ENCODE measurements around the gene SCUBE3. TPM values are rescaled to one million over a fixed set of nuclear protein-coding genes. Genes with fewer than 3 reads are reported as not detected.
A peak's percentile ranks its signal among the peaks of the same experiment; 100 is the strongest.

The SCUBE3 gene
- total and polyA plus RNA-seq, 9 of the 15 experiments (the other 6 are each of a cell fraction or from before 2014, with no cell fraction given), result 0.01 to 0.11 TPM; not detected in 7

DNA sequence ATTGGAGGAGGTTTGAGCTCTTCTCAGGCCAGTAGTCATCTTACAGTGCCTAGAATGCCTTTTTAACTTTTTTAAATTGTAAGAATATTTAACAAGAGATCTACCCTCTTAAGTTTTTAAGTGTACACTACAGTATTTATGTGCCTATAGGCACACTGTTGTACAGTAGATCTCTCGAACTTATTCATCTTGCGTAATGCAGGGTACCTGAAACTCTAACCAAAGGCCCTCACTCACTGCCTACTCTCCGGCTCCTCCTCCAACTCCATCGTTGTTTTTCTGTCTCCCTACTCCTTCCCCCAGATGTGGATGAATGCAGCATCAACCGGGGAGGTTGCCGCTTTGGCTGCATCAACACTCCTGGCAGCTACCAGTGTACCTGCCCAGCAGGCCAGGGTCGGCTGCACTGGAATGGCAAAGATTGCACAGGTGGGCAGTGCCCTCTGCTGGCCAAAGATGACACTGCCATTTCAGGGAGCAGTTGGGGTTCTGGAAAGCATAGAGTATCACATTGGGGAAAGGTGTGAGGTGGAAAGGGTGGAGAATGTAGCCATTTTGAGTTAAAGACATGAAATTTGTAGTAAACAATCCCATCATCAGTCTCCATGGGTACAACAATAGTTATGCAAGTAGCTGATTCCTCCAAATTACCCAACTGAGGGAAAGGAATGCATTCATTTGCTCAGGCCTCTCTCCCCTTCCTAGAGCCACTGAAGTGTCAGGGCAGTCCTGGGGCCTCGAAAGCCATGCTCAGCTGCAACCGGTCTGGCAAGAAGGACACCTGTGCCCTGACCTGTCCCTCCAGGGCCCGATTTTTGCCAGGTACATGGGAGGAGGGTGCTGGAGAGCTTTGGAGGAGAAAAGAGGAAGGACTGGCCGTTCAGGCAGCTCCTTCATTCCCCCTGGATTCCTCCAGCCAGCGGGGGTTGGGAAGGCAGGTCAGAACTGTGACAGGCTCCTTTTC is 27.4 kb downstream of the SCUBE3 start (continued):
- TF ChIP-seq, protein P1, sequence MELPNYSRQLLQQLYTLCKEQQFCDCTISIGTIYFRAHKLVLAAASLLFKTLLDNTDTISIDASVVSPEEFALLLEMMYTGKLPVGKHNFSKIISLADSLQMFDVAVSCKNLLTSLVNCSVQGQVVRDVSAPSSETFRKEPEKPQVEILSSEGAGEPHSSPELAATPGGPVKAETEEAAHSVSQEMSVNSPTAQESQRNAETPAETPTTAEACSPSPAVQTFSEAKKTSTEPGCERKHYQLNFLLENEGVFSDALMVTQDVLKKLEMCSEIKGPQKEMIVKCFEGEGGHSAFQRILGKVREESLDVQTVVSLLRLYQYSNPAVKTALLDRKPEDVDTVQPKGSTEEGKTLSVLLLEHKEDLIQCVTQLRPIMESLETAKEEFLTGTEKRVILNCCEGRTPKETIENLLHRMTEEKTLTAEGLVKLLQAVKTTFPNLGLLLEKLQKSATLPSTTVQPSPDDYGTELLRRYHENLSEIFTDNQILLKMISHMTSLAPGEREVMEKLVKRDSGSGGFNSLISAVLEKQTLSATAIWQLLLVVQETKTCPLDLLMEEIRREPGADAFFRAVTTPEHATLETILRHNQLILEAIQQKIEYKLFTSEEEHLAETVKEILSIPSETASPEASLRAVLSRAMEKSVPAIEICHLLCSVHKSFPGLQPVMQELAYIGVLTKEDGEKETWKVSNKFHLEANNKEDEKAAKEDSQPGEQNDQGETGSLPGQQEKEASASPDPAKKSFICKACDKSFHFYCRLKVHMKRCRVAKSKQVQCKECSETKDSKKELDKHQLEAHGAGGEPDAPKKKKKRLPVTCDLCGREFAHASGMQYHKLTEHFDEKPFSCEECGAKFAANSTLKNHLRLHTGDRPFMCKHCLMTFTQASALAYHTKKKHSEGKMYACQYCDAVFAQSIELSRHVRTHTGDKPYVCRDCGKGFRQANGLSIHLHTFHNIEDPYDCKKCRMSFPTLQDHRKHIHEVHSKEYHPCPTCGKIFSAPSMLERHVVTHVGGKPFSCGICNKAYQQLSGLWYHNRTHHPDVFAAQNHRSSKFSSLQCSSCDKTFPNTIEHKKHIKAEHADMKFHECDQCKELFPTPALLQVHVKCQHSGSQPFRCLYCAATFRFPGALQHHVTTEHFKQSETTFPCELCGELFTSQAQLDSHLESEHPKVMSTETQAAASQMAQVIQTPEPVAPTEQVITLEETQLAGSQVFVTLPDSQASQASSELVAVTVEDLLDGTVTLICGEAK (IDR thresholded peaks at IDR 0.05), result no peak
- TF ChIP-seq, protein P1 (CRISPR knock-in tag; IDR thresholded peaks at IDR 0.05), result no peak
- no peak for TF ChIP-seq ZKSCAN3 (CRISPR knock-in tag; IDR thresholded peaks at IDR 0.05)
- TF ChIP-seq, protein P2, sequence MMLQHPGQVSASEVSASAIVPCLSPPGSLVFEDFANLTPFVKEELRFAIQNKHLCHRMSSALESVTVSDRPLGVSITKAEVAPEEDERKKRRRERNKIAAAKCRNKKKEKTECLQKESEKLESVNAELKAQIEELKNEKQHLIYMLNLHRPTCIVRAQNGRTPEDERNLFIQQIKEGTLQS (IDR thresholded peaks at IDR 0.05), result no peak
- TF ChIP-seq, protein P2 (CRISPR knock-in tag; conservative IDR thresholded peaks at IDR 0.05), result 0 out of 2 replicates have a peak, but pooled peaks have one; percentile 33
- no peak for TF ChIP-seq BDP1 (IDR thresholded peaks at IDR 0.05; ENCODE audit: insufficient read depth, insufficient read length)
- TF ChIP-seq, protein P3, sequence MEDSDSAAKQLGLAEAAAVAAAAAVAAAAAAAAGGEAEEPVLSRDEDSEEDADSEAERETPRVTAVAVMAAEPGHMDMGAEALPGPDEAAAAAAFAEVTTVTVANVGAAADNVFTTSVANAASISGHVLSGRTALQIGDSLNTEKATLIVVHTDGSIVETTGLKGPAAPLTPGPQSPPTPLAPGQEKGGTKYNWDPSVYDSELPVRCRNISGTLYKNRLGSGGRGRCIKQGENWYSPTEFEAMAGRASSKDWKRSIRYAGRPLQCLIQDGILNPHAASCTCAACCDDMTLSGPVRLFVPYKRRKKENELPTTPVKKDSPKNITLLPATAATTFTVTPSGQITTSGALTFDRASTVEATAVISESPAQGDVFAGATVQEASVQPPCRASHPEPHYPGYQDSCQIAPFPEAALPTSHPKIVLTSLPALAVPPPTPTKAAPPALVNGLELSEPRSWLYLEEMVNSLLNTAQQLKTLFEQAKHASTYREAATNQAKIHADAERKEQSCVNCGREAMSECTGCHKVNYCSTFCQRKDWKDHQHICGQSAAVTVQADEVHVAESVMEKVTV (CRISPR knock-in tag; IDR thresholded peaks at IDR 0.05), result peak; percentile 91
- no peak for TF ChIP-seq NCOA2 (IDR thresholded peaks at IDR 0.05; ENCODE audit: partially characterized antibody in 2 of 2)
- TF ChIP-seq ZNF740 (CRISPR knock-in tag; IDR thresholded peaks at IDR 0.05), result no peak
- no peak for TF ChIP-seq ZNF740 (tag; IDR thresholded peaks at IDR 0.05)
